ENCODE measurements around the gene ZCCHC24. TPM values are rescaled to one million over a fixed set of nuclear protein-coding genes. Genes with fewer than 3 reads are reported as not detected.

ZCCHC24 gene
- total RNA-seq, 1 experiment from 2014 or later = 3.8 TPM

DNA sequence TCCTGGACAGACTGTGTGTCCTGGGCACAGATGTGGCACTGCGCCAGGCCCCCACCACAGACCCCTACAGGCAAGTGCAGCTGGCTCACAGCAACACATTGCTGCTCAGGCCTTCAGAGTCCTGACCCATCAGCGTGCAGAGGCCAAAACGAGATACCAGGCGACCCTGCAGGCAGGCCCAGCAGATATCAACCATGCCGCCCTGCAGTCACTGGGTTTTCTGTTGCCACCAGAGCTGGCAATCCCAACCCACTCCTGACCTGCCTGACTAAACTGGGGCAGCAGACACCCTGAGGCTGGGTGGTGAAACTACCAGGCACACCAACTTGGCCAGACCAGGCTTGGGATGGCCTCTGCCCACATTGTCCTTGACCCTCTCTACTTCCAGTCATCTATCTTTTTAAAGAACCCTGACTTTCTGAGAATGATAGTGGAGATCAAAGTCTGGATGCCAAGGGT, 20.3 kb downstream of the ZCCHC24 start:
- Histone ChIP-seq H3K27me3 (ENCODE audit: insufficient read depth, low read length) (no peaks in the 10 kb centered on the region), H3K4ac (ENCODE audit: low read depth, low read length) (no peak overlapping the region), H2BK20ac (ENCODE audit: low read depth, low read length, poor library complexity, severe bottlenecking) (no peak overlapping the region), H4K20me1 (ENCODE audit: control insufficient read depth, insufficient read depth, insufficient read length) (no peaks in the 10 kb centered on the region), H3T11ph (ENCODE audit: low read length) (no peak overlapping the region), H3K23ac (ENCODE audit: insufficient read length, low read depth, low read length) (no peak overlapping the region), H2AFZ (ENCODE audit: low read length) (no peak overlapping the region), H2BK12ac (ENCODE audit: insufficient read length, low read depth, low read length) (no peak overlapping the region), H4K8ac (replicated peaks; ENCODE audit: insufficient read length, low read depth, low read length) (no peak overlapping the region), H2AK5ac (ENCODE audit: insufficient read length, low read length) (no peak overlapping the region), H3K9ac (ENCODE audit: extremely low read depth, insufficient read length, low read length) (no peak overlapping the region), H3K4me1 (ENCODE audit: insufficient read depth, low read length) (no peaks in the 10 kb centered on the region), H4K91ac (ENCODE audit: insufficient read length, low read depth, low read length) (no peak overlapping the region), H3K14ac (ENCODE audit: insufficient read depth, low read length) (no peak overlapping the region), H3K79me1 (ENCODE audit: insufficient read depth, low read depth, low read length, poor library complexity, severe bottlenecking) (no peaks in the 10 kb centered on the region), H3K79me2 (ENCODE audit: insufficient read depth, low read length) (no peaks in the 10 kb centered on the region), H3K18ac (ENCODE audit: insufficient read length, low read depth, low read length) (no peak overlapping the region), H3K9me3 (ENCODE audit: control insufficient read depth, low read depth, low read length) (no peaks in the 10 kb centered on the region), H2BK15ac (ENCODE audit: low read depth, low read length) (no peak overlapping the region), H3K27ac (ENCODE audit: insufficient read length, low read depth, low read length) (no peak overlapping the region), H3K4me2 (ENCODE audit: insufficient read depth, insufficient read length, low read length) (no peak overlapping the region), H3K56ac (ENCODE audit: insufficient read length, low read depth, low read length) (no peak overlapping the region), H2BK5ac (ENCODE audit: insufficient read length, low read length) (no peak overlapping the region), H2BK120ac (ENCODE audit: low read depth, low read length, poor library complexity, severe bottlenecking) (no peak overlapping the region), H3K23me2 (ENCODE audit: insufficient read length, low read depth, low read length, poor library complexity, severe bottlenecking) (no peaks in the 10 kb centered on the region), H4K5ac (ENCODE audit: insufficient read length, low read depth, low read length) (no peak overlapping the region)
- no CpG with 5 or more reads among the region's 5 CpGs for WGBS (ENCODE audit: extremely low coverage, insufficient read length, low lambda C conversion rate)
- Mint-ChIP-seq H3K27ac (peak overlapping the region in 2 of 3 experiments; percentile 68 to 73; a peak in 2 of 7 replicates), H3K9me3 (no peaks in the 10 kb centered on the region), H3K27me3 (ENCODE audit: low read depth) (no peaks in the 10 kb centered on the region), H3K4me3 (no peak overlapping the region), H3K36me3 (ENCODE audit: insufficient read depth in 1 of 3, low read depth in 3 of 3) (no peaks in the 10 kb centered on the region), H3K4me1 (peaks cover 0 to 9% of the 10 kb centered on the region in 2 experiments; a peak in 2 of 4 replicates)
- TF ChIP-seq, protein P1, sequence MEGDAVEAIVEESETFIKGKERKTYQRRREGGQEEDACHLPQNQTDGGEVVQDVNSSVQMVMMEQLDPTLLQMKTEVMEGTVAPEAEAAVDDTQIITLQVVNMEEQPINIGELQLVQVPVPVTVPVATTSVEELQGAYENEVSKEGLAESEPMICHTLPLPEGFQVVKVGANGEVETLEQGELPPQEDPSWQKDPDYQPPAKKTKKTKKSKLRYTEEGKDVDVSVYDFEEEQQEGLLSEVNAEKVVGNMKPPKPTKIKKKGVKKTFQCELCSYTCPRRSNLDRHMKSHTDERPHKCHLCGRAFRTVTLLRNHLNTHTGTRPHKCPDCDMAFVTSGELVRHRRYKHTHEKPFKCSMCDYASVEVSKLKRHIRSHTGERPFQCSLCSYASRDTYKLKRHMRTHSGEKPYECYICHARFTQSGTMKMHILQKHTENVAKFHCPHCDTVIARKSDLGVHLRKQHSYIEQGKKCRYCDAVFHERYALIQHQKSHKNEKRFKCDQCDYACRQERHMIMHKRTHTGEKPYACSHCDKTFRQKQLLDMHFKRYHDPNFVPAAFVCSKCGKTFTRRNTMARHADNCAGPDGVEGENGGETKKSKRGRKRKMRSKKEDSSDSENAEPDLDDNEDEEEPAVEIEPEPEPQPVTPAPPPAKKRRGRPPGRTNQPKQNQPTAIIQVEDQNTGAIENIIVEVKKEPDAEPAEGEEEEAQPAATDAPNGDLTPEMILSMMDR (conservative IDR thresholded peaks at IDR 0.05) = no peak
- no peak for DNase-seq
